Sigmoid colon (tissue), 7 donors: ENCODE data around the gene C1orf52. TPM values are rescaled to one million over a fixed set of nuclear protein-coding genes. Genes with fewer than 3 reads are reported as not detected.

ENCODE experiments used
- DNase-seq: peaks from one replicate; pipeline ENCODE4 v3.0.0-alpha.2; 2019
- H3K27ac ChIP-seq, 4 donors: fragments of 200-600 bp; sonication (generic); one replicate each; pipeline ENCODE4 v1.5.1; 2016 to 2019; ENCODE audit warnings: mild to moderate bottlenecking in 1 of 4
- H3K27me3 ChIP-seq, 3 donors: fragments of 200-600 bp; sonication (generic); one replicate each; pipeline ENCODE4 v1.5.1; 2019; ENCODE audit warnings: mild to moderate bottlenecking in 1 of 3
- H3K36me3 ChIP-seq, 4 donors: fragments of 200-600 bp; sonication (generic); one replicate each; pipeline ENCODE4 v1.5.1; 2016 to 2019
- H3K4me1 ChIP-seq, 4 donors: fragments of 200-600 bp; sonication (generic); one replicate each; pipeline ENCODE4 v1.5.1; 2017 to 2019
- H3K4me3 ChIP-seq, 4 donors: fragments of 200-600 bp; sonication (generic); one replicate each; pipeline ENCODE4 v1.5.1; 2017 to 2019; ENCODE audit warnings: mild to moderate bottlenecking in 2 of 4, moderate library complexity in 1 of 4
- H3K9me3 ChIP-seq, 4 donors: fragments of 200-600 bp in 3 of 4; sonication (generic) in 3 of 4; one replicate each; pipeline versions ENCODE4 v1.5.1 to v1.6.1; 2013 to 2019
- CTCF ChIP-seq, 4 experiments: fragments of 450-650 bp in 3 of 4; fragments of 200-600 bp in 1 of 4; IDR thresholded peaks; one replicate each; pipeline ENCODE4 v1.5.1; 2016 to 2019; ENCODE audit warnings: antibody characterized with exemption in 4 of 4, mild to moderate bottlenecking in 3 of 4, moderate library complexity in 2 of 4
- EP300 ChIP-seq, 4 donors: sonication (generic); formaldehyde crosslinking; IDR thresholded peaks; one replicate each; pipeline ENCODE4 v1.6.1; 2017; ENCODE audit warnings: antibody characterized with exemption in 4 of 4
- POLR2A ChIP-seq, 2 donors: fragments of 450-650 bp; IDR thresholded peaks; one replicate each; pipeline ENCODE4 v1.6.1; 2016; ENCODE audit warnings: antibody characterized with exemption in 2 of 2, mild to moderate bottlenecking in 2 of 2, moderate library complexity in 2 of 2
- POLR2AphosphoS5 ChIP-seq, 4 donors: sonication (generic); formaldehyde crosslinking; IDR thresholded peaks; one replicate each; pipeline ENCODE4 v1.6.1; 2017; ENCODE audit warnings: antibody characterized with exemption in 4 of 4
- WGBS, 2 donors: extraction: QIAGEN DNeasy Blood & Tissue Kit; methylation state at CpG; one replicate each; pipeline ENCODE4 v1.1.7; 2013; 5-methylcytosine and 5-hydroxymethylcytosine counted together
- intact Hi-C: fragments of 100-400 bp; cut with DNase I; formaldehyde crosslinking; loops from one replicate; pipeline ENCODE4 v1.15.1; 2023
- polyA plus RNA-seq, 3 donors: library from polyadenylated mRNA; stranded (reverse); fragments of 200-250 nt; gene quantifications; one replicate each; pipeline ENCODE4 v1.2.3, GENCODE V29; 2013
- total RNA-seq, 4 donors: library from RNA; depleted of rRNA; stranded (reverse); fragments of >200 nt; gene quantifications; one replicate each; pipeline ENCODE4 v1.1.0, GENCODE V29; 2016
- donor health status: healthy with polysubstance abuse.
- donor health status: Bipolar disorder and iron deficiency.
- donor health status: healthy.

Gene C1orf52
- total and polyA plus RNA-seq, 7 donors, result 8.9 to 31.1 (median 18.5) TPM

GRCh38 chr1:85230305-85230977 is 29.0 kb downstream of the C1orf52 start:
- Histone ChIP-seq H3K27ac (peak overlapping the region in 2 of 4 donors; percentile 37 to 45), H3K4me3 (no peak overlapping the region), H3K27me3 (no peaks in the 10 kb centered on the region), H3K9me3 (no peaks in the 10 kb centered on the region), H3K4me1 (peaks cover 3 to 28% (median 13%) of the 10 kb centered on the region in 4 donors), H3K36me3 (no peaks in the 10 kb centered on the region)
- no peak for DNase-seq
- WGBS, 2 donors, result 77 to 83% methylated on average over 8 of the region's 8 CpGs
- TF ChIP-seq CTCF (IDR thresholded peaks at IDR 0.05), result peak in 1 of 4 experiments; percentile 6
- no peak for TF ChIP-seq EP300 (IDR thresholded peaks at IDR 0.05)
- no peak for TF ChIP-seq POLR2A (IDR thresholded peaks at IDR 0.05)
- TF ChIP-seq POLR2AphosphoS5 (IDR thresholded peaks at IDR 0.05), result no peak
- intact Hi-C loops, result no loop called here

GRCh38 chr1:85229574-85230097 is 29.8 kb downstream of the C1orf52 start:
- Histone ChIP-seq H3K9me3 (no peaks in the 10 kb centered on the region), H3K27me3 (no peaks in the 10 kb centered on the region), H3K4me1 (peaks cover 3 to 36% (median 21%) of the 10 kb centered on the region in 4 donors), H3K4me3 (no peak overlapping the region), H3K27ac (peak overlapping the region in 3 of 4 donors; percentile 35 to 45 (median 37)), H3K36me3 (no peaks in the 10 kb centered on the region)
- WGBS, 2 donors, result 39 to 71% methylated on average over 6 of the region's 6 CpGs
- DNase-seq, result no peak
- TF ChIP-seq EP300 (IDR thresholded peaks at IDR 0.05), result no peak
- TF ChIP-seq POLR2AphosphoS5 (IDR thresholded peaks at IDR 0.05), result no peak
- no peak for TF ChIP-seq CTCF (IDR thresholded peaks at IDR 0.05)
- no peak for TF ChIP-seq POLR2A (IDR thresholded peaks at IDR 0.05)
- intact Hi-C loops, result no loop called here

DNA sequence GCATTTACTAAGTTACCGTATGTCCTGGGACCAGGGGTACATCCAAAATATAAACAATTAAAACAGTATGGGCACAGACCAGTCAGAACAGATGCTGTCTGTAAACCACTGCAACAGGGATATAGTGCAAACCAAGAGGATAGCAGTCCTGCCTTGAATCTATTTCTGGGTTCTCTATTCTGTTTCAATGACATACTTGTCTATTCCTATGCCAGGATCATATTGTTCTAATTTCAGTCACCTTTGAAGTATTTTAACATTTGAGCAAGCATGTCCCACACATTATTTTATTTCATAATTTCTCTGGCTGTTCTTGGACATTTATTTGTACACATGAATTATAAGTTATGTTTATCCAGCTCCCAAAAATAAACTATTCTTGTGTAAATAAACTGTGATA is 30.5 kb downstream of the C1orf52 start:
- WGBS, 2 donors, result 42 to 91% methylated on average over 1 of the region's 1 CpG
- DNase-seq, result no peak
- intact Hi-C loops, result no loop called here
- H3K4me3 ChIP-seq, result no peak overlapping the region
- H3K36me3 ChIP-seq, result no peaks in the 10 kb centered on the region
- no peak for TF ChIP-seq POLR2AphosphoS5 (IDR thresholded peaks at IDR 0.05)
- no peak for TF ChIP-seq EP300 (IDR thresholded peaks at IDR 0.05)
- no peaks in the 10 kb centered on the region for H3K27me3 ChIP-seq
- H3K27ac ChIP-seq, result peak overlapping the region in 3 of 4 donors; percentile 35 to 45 (median 37)
- peaks cover 3 to 43% (median 28%) of the 10 kb centered on the region in 4 donors for H3K4me1 ChIP-seq
- no peaks in the 10 kb centered on the region for H3K9me3 ChIP-seq

DNA sequence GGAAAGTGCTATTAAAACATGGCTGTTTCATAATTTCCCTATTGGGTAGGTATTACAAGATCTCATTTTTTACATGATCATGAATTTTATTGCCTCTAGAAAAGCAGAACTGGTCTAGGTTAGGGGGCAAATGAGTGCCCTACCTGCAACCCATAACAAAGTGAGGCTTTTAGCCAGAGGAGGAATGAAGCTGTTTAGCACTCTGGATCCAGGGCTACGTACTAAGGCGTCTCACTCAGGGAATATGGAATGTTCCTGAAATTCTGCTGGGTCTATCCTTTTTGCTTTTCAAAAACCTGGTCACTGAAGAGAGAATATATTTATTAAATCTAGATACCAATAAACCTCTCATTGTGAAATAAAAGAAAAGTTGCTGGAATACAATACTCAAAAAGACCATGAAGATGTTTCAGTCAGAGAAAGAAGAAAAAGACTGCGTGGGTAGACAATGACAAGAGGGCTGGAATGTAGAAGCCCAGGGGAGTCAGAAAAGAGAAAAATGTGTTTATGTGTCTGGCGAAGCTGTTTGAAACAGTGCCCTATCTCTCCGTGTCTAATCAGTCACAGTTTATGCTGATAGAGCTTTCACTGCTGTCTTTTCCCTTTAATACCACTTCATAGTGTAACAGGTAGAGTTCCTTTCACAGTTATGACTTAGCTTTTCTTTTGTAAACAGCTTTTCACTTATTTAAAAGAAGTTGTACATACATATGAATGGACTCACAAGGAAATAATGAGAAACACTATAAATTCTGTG is 33.7 kb downstream of the C1orf52 start:
- Histone ChIP-seq H3K4me3 (no peak overlapping the region), H3K4me1 (peaks cover 3 to 75% (median 56%) of the 10 kb centered on the region in 4 donors), H3K9me3 (no peaks in the 10 kb centered on the region), H3K27me3 (no peaks in the 10 kb centered on the region), H3K27ac (peak overlapping the region; percentile 73 to 85 (median 80)), H3K36me3 (no peaks in the 10 kb centered on the region)
- 45 to 71% methylated on average over 5 of the region's 5 CpGs for WGBS, 2 donors
- DNase-seq, result no peak
- TF ChIP-seq POLR2A (IDR thresholded peaks at IDR 0.05) (no peak), EP300 (IDR thresholded peaks at IDR 0.05) (no peak), CTCF (IDR thresholded peaks at IDR 0.05) (no peak), POLR2AphosphoS5 (IDR thresholded peaks at IDR 0.05) (no peak)
- intact Hi-C loops, result no loop called here
